ENCODE results near the gene PTGR1.
"Not testable (repeated sequence)": the region's sequence is repeated elsewhere in the genome, so short reads cannot be mapped to it uniquely, and the experiment has no call there.

Gene PTGR1

DNA sequence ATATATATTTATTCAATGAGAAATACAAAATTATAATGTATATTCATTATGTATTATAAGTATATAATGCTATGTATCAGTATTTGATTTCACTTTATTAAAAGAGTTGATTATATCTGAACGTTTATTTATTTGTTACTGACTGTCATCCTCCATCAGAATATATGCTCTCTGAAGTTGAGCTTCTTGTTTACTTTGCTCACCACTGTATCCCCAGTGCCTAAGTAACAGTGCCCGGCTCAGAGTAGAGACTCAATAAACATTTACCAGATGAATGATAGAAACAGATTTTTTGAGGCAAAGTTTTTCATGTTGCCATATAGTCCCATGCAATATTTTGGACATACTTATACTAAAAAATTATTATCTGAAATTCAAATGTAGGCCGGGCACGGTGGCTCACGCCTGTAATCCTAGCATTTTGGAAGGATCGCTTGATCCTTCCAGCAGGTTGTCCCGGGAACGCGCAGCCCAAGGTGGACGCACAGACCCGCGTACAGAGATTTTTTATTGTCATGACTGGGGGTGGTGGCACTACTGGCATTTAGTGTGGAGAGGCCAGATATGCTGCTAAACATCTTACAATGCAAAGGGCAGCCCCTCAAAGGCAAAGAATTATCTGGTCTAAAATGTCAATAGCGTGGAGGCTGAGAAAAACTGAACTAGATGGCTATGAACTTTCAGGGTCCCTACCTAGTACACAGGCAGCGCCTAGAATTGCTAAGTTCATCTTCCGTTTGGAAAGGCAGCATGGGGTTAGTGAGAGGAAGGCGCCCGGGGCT is 30.9 kb upstream of the PTGR1 start:
- peaks cover 19% of the 10 kb centered on the region for H3K4me1 Mint-ChIP-seq
- DNase-seq (ENCODE audit: low spot score in 2 of 2): no peak
- H3K9me3 Mint-ChIP-seq: no peaks in the 10 kb centered on the region
- H3K36me3 Mint-ChIP-seq: peaks cover 2% of the 10 kb centered on the region
- peaks cover 1% of the 10 kb centered on the region for H3K27me3 Mint-ChIP-seq
- peak overlapping the region; percentile 95 for H3K27ac Mint-ChIP-seq
- peak; percentile 20 for ATAC-seq (ENCODE audit: low read depth)
- peak overlapping the region; percentile 98 for H3K4me3 Mint-ChIP-seq

GRCh38 chr9:111628411-111628810 is 29.0 kb upstream of the PTGR1 start:
- Mint-ChIP-seq H3K4me3 (no peak overlapping the region), H3K36me3 (no peaks in the 10 kb centered on the region), H3K27ac (no peak overlapping the region), H3K27me3 (peaks cover 1% of the 10 kb centered on the region), H3K9me3 (no peaks in the 10 kb centered on the region), H3K4me1 (peaks cover 13% of the 10 kb centered on the region)
- ATAC-seq (ENCODE audit: low read depth) (no peak), DNase-seq (ENCODE audit: low spot score in 2 of 2) (no peak)

GRCh38 chr9:111627260-111627963 is 28.0 kb upstream of the PTGR1 start:
- peaks cover 3% of the 10 kb centered on the region for H3K27me3 Mint-ChIP-seq
- ATAC-seq (ENCODE audit: low read depth) (no peak), DNase-seq (ENCODE audit: low spot score in 2 of 2) (no peak)
- no peaks in the 10 kb centered on the region for H3K36me3 Mint-ChIP-seq
- no peak overlapping the region for H3K4me3 Mint-ChIP-seq
- peaks cover 9% of the 10 kb centered on the region for H3K4me1 Mint-ChIP-seq
- H3K9me3 Mint-ChIP-seq: no peaks in the 10 kb centered on the region
- H3K27ac Mint-ChIP-seq: no peak overlapping the region

DNA sequence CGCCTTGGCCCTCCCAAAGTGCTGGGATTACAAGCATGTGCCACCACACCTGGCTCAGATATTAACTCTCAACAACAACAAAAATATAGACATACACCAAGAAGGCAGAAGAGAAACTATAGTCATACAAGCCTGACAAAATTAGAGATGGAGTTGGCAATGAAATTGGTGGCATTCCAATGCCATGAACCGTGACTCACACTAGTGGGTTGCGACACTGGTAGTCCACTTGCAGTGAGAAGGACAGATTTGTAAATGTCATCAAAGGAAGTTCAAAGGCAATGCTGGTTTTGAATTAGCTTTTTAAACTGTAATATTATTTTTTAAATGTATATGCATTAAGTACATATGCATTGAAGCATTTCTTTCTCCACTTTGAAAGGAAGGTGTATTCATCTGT is 23.2 kb upstream of the PTGR1 start:
- ATAC-seq (ENCODE audit: low read depth): no peak
- Mint-ChIP-seq H3K4me3 (no peak overlapping the region), H3K27ac (no peak overlapping the region), H3K36me3 (no peaks in the 10 kb centered on the region), H3K27me3 (peaks cover 4% of the 10 kb centered on the region), H3K9me3 (no peaks in the 10 kb centered on the region), H3K4me1 (no peaks in the 10 kb centered on the region)
- no peak for DNase-seq (ENCODE audit: low spot score in 2 of 2)

DNA sequence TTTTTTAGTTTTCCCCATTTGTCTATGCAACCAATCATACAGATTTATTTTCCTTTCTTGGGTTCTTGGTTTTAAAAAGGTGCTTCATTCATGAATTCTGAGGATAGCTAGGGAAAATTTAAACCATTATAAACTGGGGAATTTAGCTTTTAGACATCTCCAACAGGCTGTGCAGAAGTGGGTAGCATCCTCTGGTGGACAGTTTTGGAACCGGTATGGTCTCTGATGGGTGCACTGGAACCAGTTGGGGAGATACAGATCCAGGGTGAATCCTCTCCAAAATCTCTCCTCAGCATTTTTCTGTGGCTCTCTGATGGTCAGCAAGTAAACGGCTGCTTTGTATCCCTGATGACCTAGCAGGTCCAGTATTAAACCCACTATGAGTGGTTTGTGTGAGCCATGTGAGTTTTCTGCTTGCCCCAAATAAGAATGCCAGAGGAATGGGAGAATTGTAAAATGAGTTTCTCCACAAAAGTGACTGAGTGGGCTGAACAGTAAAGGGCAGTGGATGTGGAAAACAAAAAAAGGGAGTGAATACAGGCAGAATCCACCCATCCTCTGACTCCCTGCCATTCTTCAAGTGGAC is 22.5 kb upstream of the PTGR1 start:
- ATAC-seq (ENCODE audit: low read depth): peak; percentile 56
- H3K4me1 Mint-ChIP-seq: no peaks in the 10 kb centered on the region

DNA sequence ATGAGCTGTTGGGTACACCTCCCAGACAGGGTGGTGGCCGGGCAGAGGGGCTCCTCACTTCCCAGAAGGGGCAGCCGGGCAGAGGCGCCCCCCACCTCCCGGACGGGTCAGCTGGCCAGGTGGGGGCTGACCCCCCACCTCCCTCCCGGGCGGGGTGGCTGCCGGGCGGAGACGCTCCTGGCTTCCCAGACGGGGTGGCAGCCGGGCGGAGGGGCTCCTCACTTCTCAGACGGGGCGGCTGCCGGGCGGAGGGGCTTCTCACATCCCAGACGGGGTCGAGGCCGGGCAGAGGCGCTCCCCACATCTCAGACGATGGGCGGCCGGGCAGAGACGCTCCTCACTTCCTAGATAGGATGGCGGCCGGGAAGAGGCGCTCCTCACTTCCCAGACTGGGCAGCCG is 17.9 kb upstream of the PTGR1 start:
- not testable (repeated sequence) for DNase-seq (ENCODE audit: low spot score in 2 of 2); H3K4me1 Mint-ChIP-seq; H3K4me3 Mint-ChIP-seq; H3K9me3 Mint-ChIP-seq; ATAC-seq (ENCODE audit: low read depth); H3K27ac Mint-ChIP-seq; H3K36me3 Mint-ChIP-seq
- peaks cover 11% of the 10 kb centered on the region for H3K27me3 Mint-ChIP-seq

More for the DNA sequence above, 22.5 kb upstream of the PTGR1 start:
- peaks cover 4% of the 10 kb centered on the region for H3K27me3 Mint-ChIP-seq
- H3K27ac Mint-ChIP-seq: no peak overlapping the region
- H3K4me3 Mint-ChIP-seq: no peak overlapping the region
- no peaks in the 10 kb centered on the region for H3K36me3 Mint-ChIP-seq
- no peaks in the 10 kb centered on the region for H3K9me3 Mint-ChIP-seq
- peak in 1 of 2 donors; percentile 19 for DNase-seq (ENCODE audit: low spot score in 2 of 2)

DNA sequence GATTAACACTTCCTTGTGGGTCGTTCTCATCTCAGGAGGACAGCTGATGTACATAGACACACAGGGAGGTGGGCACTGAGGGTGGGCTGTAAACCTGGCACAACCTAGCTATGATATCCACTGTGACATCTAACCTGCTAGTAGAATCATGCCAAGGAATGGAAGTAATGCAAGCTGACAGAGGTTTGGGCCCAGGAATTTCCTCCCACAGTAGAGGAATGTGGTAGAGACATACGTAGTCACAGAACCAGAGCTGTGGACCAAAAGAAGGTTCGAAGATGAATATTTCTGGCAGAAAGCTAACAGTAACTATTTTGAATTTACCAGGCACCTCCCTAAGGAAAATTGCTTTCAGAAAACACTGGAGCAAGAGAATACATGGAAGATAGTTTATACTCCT is 16.5 kb upstream of the PTGR1 start:
- Mint-ChIP-seq H3K27ac (no peak overlapping the region), H3K27me3 (peaks cover 12% of the 10 kb centered on the region), H3K9me3 (no peaks in the 10 kb centered on the region), H3K4me3 (no peak overlapping the region), H3K36me3 (no peaks in the 10 kb centered on the region), H3K4me1 (no peaks in the 10 kb centered on the region)
- DNase-seq (ENCODE audit: low spot score in 2 of 2) (no peak), ATAC-seq (ENCODE audit: low read depth) (no peak)

DNA sequence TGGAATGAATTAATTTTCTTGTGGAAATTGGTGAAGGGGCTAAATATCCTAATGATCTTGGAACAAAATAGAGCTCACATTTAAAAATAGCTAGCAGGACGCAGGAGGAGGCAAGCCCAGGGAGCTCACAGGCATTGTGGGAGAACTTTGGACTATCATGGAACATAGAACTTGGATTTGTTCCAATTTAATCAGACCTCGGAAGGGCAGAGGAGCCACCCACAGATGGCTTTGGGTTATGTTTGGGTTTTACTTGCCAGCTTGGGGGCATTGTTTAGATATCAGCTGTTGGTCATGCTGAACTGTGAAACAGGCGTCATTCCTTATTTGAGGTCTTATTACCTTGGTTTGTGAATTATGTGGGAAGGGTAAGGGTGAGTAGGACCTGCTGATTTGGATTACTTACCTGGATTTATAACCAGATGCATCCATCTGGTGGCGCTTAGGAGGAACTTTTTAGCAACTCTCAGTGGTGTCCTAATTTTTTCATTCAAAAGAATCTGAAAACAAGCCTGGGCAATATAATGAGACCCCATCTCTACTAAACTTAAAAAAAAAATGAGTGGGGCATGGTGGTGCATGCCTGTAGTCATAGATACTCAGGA is 14.1 kb upstream of the PTGR1 start:
- no peak overlapping the region for H3K4me3 Mint-ChIP-seq
- peaks cover 21% of the 10 kb centered on the region for H3K27me3 Mint-ChIP-seq
- no peak for ATAC-seq (ENCODE audit: low read depth)

GRCh38 chr9:111610845-111611244 is 11.4 kb upstream of the PTGR1 start:
- Mint-ChIP-seq H3K27me3 (peaks cover 21% of the 10 kb centered on the region), H3K4me3 (no peak overlapping the region), H3K36me3 (no peaks in the 10 kb centered on the region), H3K9me3 (no peaks in the 10 kb centered on the region), H3K4me1 (no peaks in the 10 kb centered on the region), H3K27ac (no peak overlapping the region)
- no peak for DNase-seq (ENCODE audit: low spot score in 2 of 2)
- no peak for ATAC-seq (ENCODE audit: low read depth)

More for the DNA sequence above, 14.1 kb upstream of the PTGR1 start:
- H3K27ac Mint-ChIP-seq: no peak overlapping the region
- no peaks in the 10 kb centered on the region for H3K4me1 Mint-ChIP-seq
- H3K9me3 Mint-ChIP-seq: no peaks in the 10 kb centered on the region
- no peaks in the 10 kb centered on the region for H3K36me3 Mint-ChIP-seq
- DNase-seq (ENCODE audit: low spot score in 2 of 2): no peak

- ATAC-seq (ENCODE audit: low read depth): no peak
- DNase-seq (ENCODE audit: low spot score in 2 of 2): no peak
- no peaks in the 10 kb centered on the region for H3K36me3 Mint-ChIP-seq
- H3K27ac Mint-ChIP-seq: no peak overlapping the region
- H3K4me3 Mint-ChIP-seq: no peak overlapping the region
- no peaks in the 10 kb centered on the region for H3K9me3 Mint-ChIP-seq
- peaks cover 21% of the 10 kb centered on the region for H3K27me3 Mint-ChIP-seq
- H3K4me1 Mint-ChIP-seq: no peaks in the 10 kb centered on the region
Measured at GRCh38 chr9:111610149-111610548, 10.7 kb upstream of the PTGR1 start.

GRCh38 chr9:111605041-111605559 is 5.7 kb upstream of the PTGR1 start:
- Mint-ChIP-seq H3K36me3 (no peaks in the 10 kb centered on the region), H3K27me3 (peaks cover 13% of the 10 kb centered on the region), H3K4me1 (no peaks in the 10 kb centered on the region), H3K4me3 (no peak overlapping the region), H3K27ac (no peak overlapping the region), H3K9me3 (no peaks in the 10 kb centered on the region)
- DNase-seq (ENCODE audit: low spot score in 2 of 2) (no peak), ATAC-seq (ENCODE audit: low read depth) (no peak)

- DNase-seq (ENCODE audit: low spot score in 2 of 2) (no peak), ATAC-seq (ENCODE audit: low read depth) (no peak)
- Mint-ChIP-seq H3K27ac (no peak overlapping the region), H3K27me3 (peaks cover 14% of the 10 kb centered on the region), H3K4me3 (no peak overlapping the region), H3K4me1 (peaks cover 3% of the 10 kb centered on the region), H3K36me3 (no peaks in the 10 kb centered on the region), H3K9me3 (no peaks in the 10 kb centered on the region)
Measured at GRCh38 chr9:111604054-111604615, 4.7 kb upstream of the PTGR1 start.

DNA sequence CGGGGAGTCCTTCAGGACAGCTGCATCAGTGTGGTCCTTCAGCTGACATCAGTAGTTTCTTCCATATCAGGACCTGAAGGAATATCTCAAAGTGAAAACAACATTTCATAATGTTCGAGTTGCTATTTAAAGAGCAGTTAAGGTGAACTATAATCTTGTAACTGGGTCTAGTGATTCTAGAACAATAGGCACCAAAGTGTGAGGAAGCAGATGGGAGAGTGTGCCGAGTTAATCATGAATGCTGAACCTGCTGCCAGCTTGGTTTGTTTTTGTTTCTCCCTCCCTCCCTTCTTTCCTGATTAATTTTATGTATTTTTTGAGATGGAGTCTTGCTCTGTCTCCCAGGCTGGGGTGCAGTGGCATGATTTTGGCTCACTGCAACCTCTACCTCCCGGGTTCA is 3.6 kb upstream of the PTGR1 start:
- H3K4me3 Mint-ChIP-seq: no peak overlapping the region
- no peak overlapping the region for H3K27ac Mint-ChIP-seq
- peaks cover 13% of the 10 kb centered on the region for H3K27me3 Mint-ChIP-seq
- no peaks in the 10 kb centered on the region for H3K9me3 Mint-ChIP-seq
- ATAC-seq (ENCODE audit: low read depth) (no peak), DNase-seq (ENCODE audit: low spot score in 2 of 2) (no peak)
- peaks cover 9% of the 10 kb centered on the region for H3K4me1 Mint-ChIP-seq
- no peaks in the 10 kb centered on the region for H3K36me3 Mint-ChIP-seq

Measured in memory B cell (primary cell).